PFSK-1 (cell line): ENCODE data around the gene HPGD.

Experiments used
- FOXP2 ChIP-seq: optimal IDR thresholded peaks from 2 replicates; pipeline ENCODE3; 2011; ENCODE audit warnings: borderline replicate concordance, control low read depth, inconsistent platforms; ENCODE audit not compliant: insufficient read depth; ENCODE audit errors: extremely low read length, extremely low read depth
- POLR2AphosphoS5 ChIP-seq: IDR thresholded peaks from 2 replicates; pipeline ENCODE4 v1.6.1; 2012; ENCODE audit warnings: low read depth, mild to moderate bottlenecking, control low read depth, low read length, moderate library complexity
- SIN3A ChIP-seq: IDR thresholded peaks from 2 replicates; pipeline ENCODE4 v1.6.1; 2012; ENCODE audit warnings: mild to moderate bottlenecking, low read length, moderate library complexity, borderline replicate concordance; ENCODE audit not compliant: insufficient read depth
- TAF1 ChIP-seq: IDR thresholded peaks from 2 replicates; pipeline ENCODE4 v1.6.1; 2012; ENCODE audit warnings: low read length, control low read depth, borderline replicate concordance; ENCODE audit not compliant: insufficient read depth
- TF ChIP-seq, protein P1 (sequence below), 2 experiments: IDR thresholded peaks; 2 replicates each; pipeline versions ENCODE4 v1.6.1 to v1.8.0; 2011 to 2012; ENCODE audit warnings: low read depth in 2 of 2, low read length in 2 of 2, control low read depth in 1 of 2, inconsistent platforms in 1 of 2, mild to moderate bottlenecking in 1 of 2, moderate library complexity in 1 of 2; ENCODE audit not compliant: insufficient read depth in 1 of 2

HPGD gene

DNA sequence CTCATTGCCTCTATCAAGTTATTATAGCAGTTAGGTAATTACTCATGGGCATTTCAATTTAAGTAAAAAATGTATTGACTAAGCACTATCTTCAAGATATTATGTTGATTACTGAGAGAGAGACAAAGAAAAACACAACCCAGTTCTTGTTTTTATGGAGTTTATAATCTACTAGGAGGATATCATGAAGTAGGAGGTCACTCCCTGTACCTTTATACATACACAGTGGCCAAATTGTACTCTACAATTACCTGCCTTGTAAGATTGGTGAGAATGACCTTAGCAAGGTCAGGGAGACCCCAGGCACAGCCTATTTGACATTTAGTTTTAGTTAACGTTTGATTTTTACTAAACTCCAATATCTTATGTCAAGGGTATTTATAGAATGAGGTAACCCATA is 5.5 kb downstream of the HPGD start:
- TF ChIP-seq FOXP2 (no peak), SIN3A (no peak), POLR2AphosphoS5 (no peak)

DNA sequence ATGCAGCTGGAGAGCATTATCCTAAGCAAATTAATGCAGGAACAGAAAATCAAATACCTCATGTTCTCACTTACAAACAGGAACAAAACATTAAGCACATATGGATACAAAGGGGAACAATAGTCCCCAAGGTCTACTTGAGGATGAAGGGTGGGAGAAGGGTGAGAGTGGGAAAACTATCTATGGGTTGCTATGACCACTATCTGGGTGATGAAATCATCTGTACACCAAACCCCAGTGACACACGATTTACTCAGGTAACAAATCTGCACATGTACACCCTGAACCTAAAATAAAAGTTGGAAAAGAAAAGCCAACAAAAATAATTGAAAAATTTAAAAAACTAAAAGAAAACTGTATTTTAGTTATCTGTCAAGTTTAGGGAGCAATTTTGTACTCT is 5.9 kb downstream of the HPGD start:
- no peak for TF ChIP-seq FOXP2
- no peak for TF ChIP-seq TAF1
- no peak for TF ChIP-seq POLR2AphosphoS5
- TF ChIP-seq, protein P1, sequence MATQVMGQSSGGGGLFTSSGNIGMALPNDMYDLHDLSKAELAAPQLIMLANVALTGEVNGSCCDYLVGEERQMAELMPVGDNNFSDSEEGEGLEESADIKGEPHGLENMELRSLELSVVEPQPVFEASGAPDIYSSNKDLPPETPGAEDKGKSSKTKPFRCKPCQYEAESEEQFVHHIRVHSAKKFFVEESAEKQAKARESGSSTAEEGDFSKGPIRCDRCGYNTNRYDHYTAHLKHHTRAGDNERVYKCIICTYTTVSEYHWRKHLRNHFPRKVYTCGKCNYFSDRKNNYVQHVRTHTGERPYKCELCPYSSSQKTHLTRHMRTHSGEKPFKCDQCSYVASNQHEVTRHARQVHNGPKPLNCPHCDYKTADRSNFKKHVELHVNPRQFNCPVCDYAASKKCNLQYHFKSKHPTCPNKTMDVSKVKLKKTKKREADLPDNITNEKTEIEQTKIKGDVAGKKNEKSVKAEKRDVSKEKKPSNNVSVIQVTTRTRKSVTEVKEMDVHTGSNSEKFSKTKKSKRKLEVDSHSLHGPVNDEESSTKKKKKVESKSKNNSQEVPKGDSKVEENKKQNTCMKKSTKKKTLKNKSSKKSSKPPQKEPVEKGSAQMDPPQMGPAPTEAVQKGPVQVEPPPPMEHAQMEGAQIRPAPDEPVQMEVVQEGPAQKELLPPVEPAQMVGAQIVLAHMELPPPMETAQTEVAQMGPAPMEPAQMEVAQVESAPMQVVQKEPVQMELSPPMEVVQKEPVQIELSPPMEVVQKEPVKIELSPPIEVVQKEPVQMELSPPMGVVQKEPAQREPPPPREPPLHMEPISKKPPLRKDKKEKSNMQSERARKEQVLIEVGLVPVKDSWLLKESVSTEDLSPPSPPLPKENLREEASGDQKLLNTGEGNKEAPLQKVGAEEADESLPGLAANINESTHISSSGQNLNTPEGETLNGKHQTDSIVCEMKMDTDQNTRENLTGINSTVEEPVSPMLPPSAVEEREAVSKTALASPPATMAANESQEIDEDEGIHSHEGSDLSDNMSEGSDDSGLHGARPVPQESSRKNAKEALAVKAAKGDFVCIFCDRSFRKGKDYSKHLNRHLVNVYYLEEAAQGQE (IDR thresholded peaks at IDR 0.05; ENCODE audit: insufficient read depth in 1 of 2, low read depth in 2 of 2, low read length in 2 of 2), result no peak
- no peak for TF ChIP-seq SIN3A

DNA sequence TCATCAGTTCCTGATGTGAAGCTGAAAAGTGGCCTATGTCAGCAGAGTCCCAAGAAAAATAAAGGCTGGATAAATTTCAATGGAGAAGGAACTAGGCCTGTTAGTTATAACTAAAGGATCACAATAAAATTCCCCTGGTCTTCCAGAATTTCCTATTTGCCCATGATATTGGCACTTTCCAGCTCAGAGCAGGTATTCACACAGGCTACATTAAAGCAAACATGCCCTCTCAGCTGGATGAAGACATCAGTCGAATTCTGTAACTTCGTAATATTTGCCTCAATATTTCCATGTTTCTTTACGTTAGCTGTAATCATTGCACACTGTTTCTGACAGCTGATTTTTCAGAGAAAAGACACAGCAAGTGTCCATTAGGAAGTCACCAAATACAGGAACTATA is 9.5 kb downstream of the HPGD start:
- TF ChIP-seq FOXP2 (no peak), TAF1 (no peak), SIN3A (no peak), POLR2AphosphoS5 (no peak)
- TF ChIP-seq, protein P1 (IDR thresholded peaks at IDR 0.05; ENCODE audit: insufficient read depth in 1 of 2, low read depth in 2 of 2, low read length in 2 of 2), result no peak

- TF ChIP-seq, protein P1 (IDR thresholded peaks at IDR 0.05; ENCODE audit: insufficient read depth in 1 of 2, low read depth in 2 of 2, low read length in 2 of 2), result no peak
- TF ChIP-seq SIN3A, result no peak
- no peak for TF ChIP-seq POLR2AphosphoS5
- no peak for TF ChIP-seq FOXP2
- TF ChIP-seq TAF1, result no peak
Measured at GRCh38 chr4:174505892-174506291, 16.4 kb downstream of the HPGD start.

- no peak for TF ChIP-seq POLR2AphosphoS5
- TF ChIP-seq, protein P1 (IDR thresholded peaks at IDR 0.05; ENCODE audit: insufficient read depth in 1 of 2, low read depth in 2 of 2, low read length in 2 of 2), result no peak
Measured at GRCh38 chr4:174505007-174505406, 17.3 kb downstream of the HPGD start.
